Smooth muscle cell (in vitro differentiated cells): Measurements from ENCODE around the gene BCLAF1. TPM values are rescaled to one million over a fixed set of nuclear protein-coding genes. Genes with fewer than 3 reads are reported as not detected.

Source experiments
- DNase-seq: peaks from one replicate; lab custom pipeline; 2025; ENCODE audit not compliant: unreplicated experiment; lab: John Stamatoyannopoulos, UW
- H2AFZ ChIP-seq: fragments of 200-600 bp; sonication (generic); 2 replicates; pipeline ENCODE4 v1.6.0; 2016; ENCODE audit warnings: antibody characterized with exemption, low read depth, mild to moderate bottlenecking
- H3F3A ChIP-seq: fragments of 200-600 bp; sonication (generic); 2 replicates; pipeline ENCODE4 v1.6.0; 2017; ENCODE audit warnings: antibody characterized with exemption, low read depth
- H3K27ac ChIP-seq: fragments of 200-600 bp; sonication (generic); 2 replicates; pipeline ENCODE4 v1.5.1; 2016; ENCODE audit warnings: low read depth, mild to moderate bottlenecking
- H3K27me3 ChIP-seq: fragments of 200-600 bp; sonication (generic); 2 replicates; pipeline ENCODE4 v1.6.1; 2016; ENCODE audit warnings: low read depth, mild to moderate bottlenecking
- H3K36me3 ChIP-seq: fragments of 200-600 bp; sonication (generic); 2 replicates; pipeline ENCODE4 v1.5.1; 2016; ENCODE audit warnings: low read depth
- H3K4me1 ChIP-seq: fragments of 200-600 bp; sonication (generic); 2 replicates; pipeline ENCODE4 v1.5.1; 2016; ENCODE audit warnings: low read depth
- H3K4me2 ChIP-seq: fragments of 200-600 bp; sonication (generic); 2 replicates; pipeline ENCODE4 v1.6.0; 2016; ENCODE audit warnings: mild to moderate bottlenecking
- H3K4me3 ChIP-seq: fragments of 200-600 bp; sonication (generic); 2 replicates; pipeline ENCODE4 v1.5.1; 2016; ENCODE audit warnings: mild to moderate bottlenecking
- H3K79me2 ChIP-seq: fragments of 200-600 bp; sonication (generic); 2 replicates; pipeline ENCODE4 v1.6.0; 2016; ENCODE audit warnings: low read depth, mild to moderate bottlenecking
- H3K9ac ChIP-seq: fragments of 200-600 bp; sonication (generic); 2 replicates; pipeline ENCODE4 v1.6.0; 2016; ENCODE audit warnings: low read depth
- H3K9me3 ChIP-seq: fragments of 200-600 bp; sonication (generic); replicated peaks from 2 replicates; pipeline ENCODE4 v1.5.1; 2016; ENCODE audit warnings: low read depth
- H4K20me1 ChIP-seq: fragments of 200-600 bp; sonication (generic); 2 replicates; pipeline ENCODE4 v1.6.0; 2016; ENCODE audit warnings: low read depth
- WGBS: methylation state at CpG from one replicate; pipeline ENCODE4 v1.1.7; 2016; ENCODE audit warnings: low lambda C conversion rate; 5-methylcytosine and 5-hydroxymethylcytosine counted together
- polyA plus RNA-seq: library from polyadenylated mRNA; unstranded; fragments of >200 nt; fragmentation: Nextera tagmentation; extraction: Ambion mirVana; gene quantifications from 2 replicates; pipeline ENCODE4 v1.2.1, GENCODE V29; 2016
- small RNA-seq: library from RNA; depleted of rRNA; stranded (forward); fragments of <200 nt; gene quantifications from one replicate; pipeline ENCODE3, GENCODE V24; 2014
- total RNA-seq: library from RNA; depleted of rRNA; stranded (reverse); fragments of >200 nt; gene quantifications from 2 replicates; pipeline ENCODE4 v1.2.3, GENCODE V29; 2014
- TF ChIP-seq, protein P1 (sequence below): fragments of 200-600 bp; sonication (generic); IDR thresholded peaks from 2 replicates; pipeline ENCODE4 v1.5.1; 2017; ENCODE audit warnings: borderline replicate concordance, mild to moderate bottlenecking, antibody characterized with exemption; ENCODE audit not compliant: insufficient read depth, poor library complexity, severe bottlenecking

Gene BCLAF1
- total and polyA plus RNA-seq, 2 experiments from 2014 or later: 61.1 to 151 TPM

GRCh38 chr6:136209496-136209895 lies 80.2 kb downstream of the BCLAF1 start:
- Histone ChIP-seq H2AFZ (no peak overlapping the region), H3K4me1 (no peaks in the 10 kb centered on the region), H3F3A (no peaks in the 10 kb centered on the region), H3K9ac (no peak overlapping the region), H3K27ac (no peak overlapping the region), H3K4me3 (no peak overlapping the region), H3K4me2 (no peak overlapping the region), H3K36me3 (no peaks in the 10 kb centered on the region), H4K20me1 (no peaks in the 10 kb centered on the region), H3K9me3 (no peaks in the 10 kb centered on the region), H3K27me3 (no peaks in the 10 kb centered on the region), H3K79me2 (no peaks in the 10 kb centered on the region)
- 92% methylated on average over 2 of the region's 2 CpGs for WGBS
- DNase-seq: no peak
- TF ChIP-seq, protein P1, sequence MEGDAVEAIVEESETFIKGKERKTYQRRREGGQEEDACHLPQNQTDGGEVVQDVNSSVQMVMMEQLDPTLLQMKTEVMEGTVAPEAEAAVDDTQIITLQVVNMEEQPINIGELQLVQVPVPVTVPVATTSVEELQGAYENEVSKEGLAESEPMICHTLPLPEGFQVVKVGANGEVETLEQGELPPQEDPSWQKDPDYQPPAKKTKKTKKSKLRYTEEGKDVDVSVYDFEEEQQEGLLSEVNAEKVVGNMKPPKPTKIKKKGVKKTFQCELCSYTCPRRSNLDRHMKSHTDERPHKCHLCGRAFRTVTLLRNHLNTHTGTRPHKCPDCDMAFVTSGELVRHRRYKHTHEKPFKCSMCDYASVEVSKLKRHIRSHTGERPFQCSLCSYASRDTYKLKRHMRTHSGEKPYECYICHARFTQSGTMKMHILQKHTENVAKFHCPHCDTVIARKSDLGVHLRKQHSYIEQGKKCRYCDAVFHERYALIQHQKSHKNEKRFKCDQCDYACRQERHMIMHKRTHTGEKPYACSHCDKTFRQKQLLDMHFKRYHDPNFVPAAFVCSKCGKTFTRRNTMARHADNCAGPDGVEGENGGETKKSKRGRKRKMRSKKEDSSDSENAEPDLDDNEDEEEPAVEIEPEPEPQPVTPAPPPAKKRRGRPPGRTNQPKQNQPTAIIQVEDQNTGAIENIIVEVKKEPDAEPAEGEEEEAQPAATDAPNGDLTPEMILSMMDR: no peak

DNA sequence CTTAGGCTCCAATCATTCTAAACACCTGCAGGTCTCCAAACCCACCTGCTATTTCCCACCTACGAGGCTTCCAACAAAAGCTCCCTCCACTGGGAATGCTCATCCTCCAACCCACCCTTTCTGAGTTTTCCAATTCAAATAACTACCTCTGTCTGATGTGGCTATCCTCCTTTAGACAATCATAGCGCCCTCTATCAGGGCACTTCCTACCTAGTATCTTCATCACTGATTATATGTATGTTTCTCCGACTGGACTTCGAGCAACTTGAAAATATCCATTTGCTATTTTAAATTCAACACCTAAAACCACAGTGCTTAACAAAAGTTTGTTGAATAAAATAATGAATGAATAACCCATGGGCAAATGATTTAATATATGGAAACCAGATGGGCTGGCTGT lies 80.9 kb downstream of the BCLAF1 start:
- TF ChIP-seq, protein P1: no peak
- Histone ChIP-seq H3K27ac (no peak overlapping the region), H2AFZ (no peak overlapping the region), H3K4me3 (no peak overlapping the region), H4K20me1 (no peaks in the 10 kb centered on the region), H3K27me3 (no peaks in the 10 kb centered on the region), H3F3A (no peaks in the 10 kb centered on the region), H3K9ac (no peak overlapping the region), H3K4me1 (no peaks in the 10 kb centered on the region), H3K9me3 (no peaks in the 10 kb centered on the region), H3K4me2 (no peak overlapping the region), H3K79me2 (no peaks in the 10 kb centered on the region), H3K36me3 (no peaks in the 10 kb centered on the region)
- 85% methylated on average over 4 of the region's 4 CpGs for WGBS
- no peak for DNase-seq

Small RNAs within 50 kb of the gene (small RNA-seq; reads per million reads assigned to genes)
- gene AL023284.1: not detected

Other genes starting within 250 kb of the BCLAF1 start
- gene MTFR2, start 39.5 kb downstream of the BCLAF1 start, total RNA-seq: 10.9 and 12.4 TPM in 2 replicates
- 1.4 and 2.7 TPM in 2 replicates for gene MTFR2, start 39.5 kb downstream of the BCLAF1 start, polyA plus RNA-seq